Embryonic facial prominence (tissue), 1 donor: ENCODE results near the gene BICD2.

Source experiments
- DNase-seq: peaks from one replicate; pipeline ENCODE4 v3.0.0-alpha.2; 2016; ENCODE audit errors: extremely low spot score

The BICD2 gene

GRCh38 chr9:92668746-92669526 lies 95.7 kb downstream of the BICD2 start:
- DNase-seq: no peak

- no peak for DNase-seq
Measured at GRCh38 chr9:92666912-92667532, 97.6 kb downstream of the BICD2 start.

- DNase-seq: no peak
Measured at GRCh38 chr9:92666236-92666635, 98.4 kb downstream of the BICD2 start.

- no peak for DNase-seq
Measured at GRCh38 chr9:92665836-92666235, 98.8 kb downstream of the BICD2 start.

GRCh38 chr9:92664394-92665152 lies 100.1 kb downstream of the BICD2 start:
- DNase-seq: no peak

- DNase-seq: no peak
Measured at GRCh38 chr9:92663951-92664350, 100.7 kb downstream of the BICD2 start.

GRCh38 chr9:92663126-92663525 lies 101.5 kb downstream of the BICD2 start:
- no peak for DNase-seq

- DNase-seq: no peak
Measured at GRCh38 chr9:92661743-92662142, 102.9 kb downstream of the BICD2 start.
